Common myeloid progenitor, CD34-positive (primary cell): Measurements from ENCODE around the gene ABLIM1.

Source experiments
- CTCF ChIA-PET: fragments of 350-600 bp; sonication (Branson Sonifier 250); formaldehyde crosslinking; loops from one replicate; lab custom pipeline; 2021; ENCODE audit warnings: antibody characterized with exemption; lab: Charles Lee
- POLR2A ChIA-PET: fragments of 350-600 bp; sonication (Branson Sonifier 250); formaldehyde crosslinking; loops from one replicate; lab custom pipeline; 2021; ENCODE audit warnings: antibody characterized with exemption; lab: Charles Lee
- DNase-seq, 3 donors: peaks; one replicate each; pipeline versions ENCODE4 v3.0.0 to v3.0.0-alpha.2; 2013
- H3K27ac ChIP-seq, 2 experiments: 1 replicate in 1 of 2; 2 replicates in 1 of 2; pipeline ENCODE4 v1.7.0; 2013; ENCODE audit warnings: inconsistent platforms in 2 of 2, low read length in 2 of 2, mild to moderate bottlenecking in 2 of 2, low read depth in 1 of 2, moderate library complexity in 1 of 2; ENCODE audit not compliant: severe bottlenecking in 2 of 2, insufficient read depth in 1 of 2, poor library complexity in 1 of 2
- H3K27me3 ChIP-seq, 5 experiments: replicated peaks in 2 of 5; 1 replicate in 3 of 5; 2 replicates in 2 of 5; pipeline versions ENCODE4 v1.6.1 to v1.7.0; 2013; ENCODE audit warnings: low read length in 4 of 5, mild to moderate bottlenecking in 2 of 5, moderate library complexity in 2 of 5, inconsistent platforms in 1 of 5; ENCODE audit not compliant: insufficient read depth in 5 of 5, control insufficient read depth in 4 of 5
- H3K36me3 ChIP-seq, 4 experiments: 1 replicate in 2 of 4; 2 replicates in 2 of 4; pipeline versions ENCODE4 v1.6.1 to v1.7.0; 2013; ENCODE audit warnings: low read length in 3 of 4, control low read depth in 1 of 4, mild to moderate bottlenecking in 1 of 4; ENCODE audit not compliant: control insufficient read depth in 4 of 4, insufficient read depth in 4 of 4
- H3K4me1 ChIP-seq, 4 experiments: 1 replicate in 3 of 4; 2 replicates in 1 of 4; pipeline versions ENCODE4 v1.6.1 to v1.7.1; 2013; ENCODE audit warnings: low read length in 3 of 4, mild to moderate bottlenecking in 3 of 4, control low read depth in 1 of 4, inconsistent platforms in 1 of 4, moderate library complexity in 1 of 4; ENCODE audit not compliant: control insufficient read depth in 4 of 4, insufficient read depth in 4 of 4; ENCODE audit errors: control extremely low read depth in 1 of 4
- H3K4me3 ChIP-seq, 7 experiments: 1 replicate in 4 of 7; 2 replicates in 3 of 7; pipeline versions ENCODE4 v1.5.1 to v1.7.0; 2013; ENCODE audit warnings: mild to moderate bottlenecking in 7 of 7, low read length in 6 of 7, moderate library complexity in 6 of 7, inconsistent platforms in 2 of 7, low read depth in 2 of 7, control low read depth in 1 of 7; ENCODE audit not compliant: insufficient read depth in 4 of 7, control insufficient read depth in 1 of 7; ENCODE audit errors: extremely low read depth in 1 of 7
- H3K9me3 ChIP-seq, 5 experiments: 1 replicate in 4 of 5; 2 replicates in 1 of 5; pipeline versions ENCODE4 v1.6.1 to v1.7.1; 2013; ENCODE audit warnings: low read length in 4 of 5, mild to moderate bottlenecking in 2 of 5, inconsistent platforms in 1 of 5, low read depth in 1 of 5, moderate library complexity in 1 of 5; ENCODE audit not compliant: control insufficient read depth in 4 of 5, insufficient read depth in 2 of 5; ENCODE audit errors: control extremely low read depth in 1 of 5
- WGBS: methylation state at CpG from one replicate; pipeline ENCODE4 v1.1.5; 2013; ENCODE audit not compliant: insufficient coverage; 5-methylcytosine and 5-hydroxymethylcytosine counted together

Gene ABLIM1

GRCh38 chr10:114624951-114625780, 32.9 kb downstream of the ABLIM1 start:
- no peak for DNase-seq
- CTCF ChIA-PET, result no interaction called here
- Histone ChIP-seq H3K9me3 (peaks cover 0 to 9% (median 4%) of the 10 kb centered on the region in 5 experiments), H3K4me3 (no peak overlapping the region), H3K36me3 (peaks cover 0 to 6% (median 0%) of the 10 kb centered on the region in 4 experiments), H3K27me3 (no peaks in the 10 kb centered on the region), H3K4me1 (no peaks in the 10 kb centered on the region), H3K27ac (no peak overlapping the region)
- 93% methylated on average over 4 of the region's 5 CpGs for WGBS
- POLR2A ChIA-PET, result no interaction called here

GRCh38 chr10:114624422-114624821, 33.7 kb downstream of the ABLIM1 start:
- Histone ChIP-seq H3K36me3 (peaks cover 0 to 6% (median 0%) of the 10 kb centered on the region in 4 experiments), H3K4me1 (no peaks in the 10 kb centered on the region), H3K4me3 (no peak overlapping the region), H3K27ac (no peak overlapping the region), H3K9me3 (peaks cover 0 to 9% (median 4%) of the 10 kb centered on the region in 5 experiments), H3K27me3 (no peaks in the 10 kb centered on the region)
- CTCF ChIA-PET, result no interaction called here
- POLR2A ChIA-PET, result interaction anchor here (0.5 kb wide), 1 partner anchor 164 kb away, joined by 3 read pairs; no protein-coding TSS in a partner anchor
- no peak for DNase-seq
- 100% methylated on average over 1 of the region's 2 CpGs for WGBS

- peaks cover 0 to 7% (median under 1%) of the 10 kb centered on the region in 4 experiments for H3K36me3 ChIP-seq
- H3K4me3 ChIP-seq, result no peak overlapping the region
- no peaks in the 10 kb centered on the region for H3K4me1 ChIP-seq
- WGBS, result 67% methylated on average over 1 of the region's 2 CpGs
- no peak overlapping the region for H3K27ac ChIP-seq
- POLR2A ChIA-PET, result interaction anchor here (0.5 kb wide), 1 partner anchor 164 kb away, joined by 3 read pairs; no protein-coding TSS in a partner anchor
- no peaks in the 10 kb centered on the region for H3K27me3 ChIP-seq
- H3K9me3 ChIP-seq, result peaks cover 0 to 9% (median 4%) of the 10 kb centered on the region in 5 experiments
- DNase-seq, result peak in 1 of 3 donors; percentile 40
- CTCF ChIA-PET, result no interaction called here
These were observed 34.3 kb downstream of the ABLIM1 start for GRCh38 chr10:114623661-114624294.

- Histone ChIP-seq H3K9me3 (peaks cover 0 to 9% (median 4%) of the 10 kb centered on the region in 5 experiments), H3K27me3 (no peaks in the 10 kb centered on the region), H3K4me3 (no peak overlapping the region), H3K27ac (no peak overlapping the region), H3K4me1 (no peaks in the 10 kb centered on the region), H3K36me3 (peaks cover 0 to 10% (median 4%) of the 10 kb centered on the region in 4 experiments)
- ChIA-PET CTCF (no interaction called here), POLR2A (interaction anchor here (0.6 kb wide), 1 partner anchor 216 kb away, joined by 3 read pairs; no protein-coding TSS in a partner anchor)
- DNase-seq, result no peak
- 100% methylated on average over 2 of the region's 2 CpGs for WGBS
These were observed 34.9 kb downstream of the ABLIM1 start for GRCh38 chr10:114623155-114623554.

- Histone ChIP-seq H3K36me3 (peaks cover 0 to 5% (median 4%) of the 10 kb centered on the region in 4 experiments), H3K9me3 (peaks cover 0 to 4% (median 0%) of the 10 kb centered on the region in 5 experiments), H3K27me3 (no peaks in the 10 kb centered on the region), H3K27ac (no peak overlapping the region), H3K4me3 (no peak overlapping the region), H3K4me1 (no peaks in the 10 kb centered on the region)
- no peak for DNase-seq
- ChIA-PET POLR2A (no interaction called here), CTCF (interaction anchor here (1.8 kb wide), 1 partner anchor 66 kb away, joined by 3 read pairs; no protein-coding TSS in a partner anchor)
- 86% methylated on average over 3 of the region's 3 CpGs for WGBS
These were observed 39.4 kb downstream of the ABLIM1 start for GRCh38 chr10:114618722-114619121.

- H3K27ac ChIP-seq, result no peak overlapping the region
- WGBS, result 78% methylated on average over 1 of the region's 4 CpGs
- H3K9me3 ChIP-seq, result no peaks in the 10 kb centered on the region
- DNase-seq, result no peak
- ChIA-PET POLR2A (interaction anchor here (1.1 kb wide), 1 partner anchor 17 kb away, joined by 3 read pairs; no protein-coding TSS in a partner anchor), CTCF (interaction anchor here (0.9 to 2.6 kb wide), 3 partner anchors 11 to 17 kb away, joined by 3 to 7 read pairs (median 3); no protein-coding TSS in a partner anchor)
- H3K4me3 ChIP-seq, result no peak overlapping the region
- H3K27me3 ChIP-seq, result no peaks in the 10 kb centered on the region
- no peaks in the 10 kb centered on the region for H3K4me1 ChIP-seq
- H3K36me3 ChIP-seq, result peaks cover 0 to 5% (median 4%) of the 10 kb centered on the region in 4 experiments
These were observed 41.6 kb downstream of the ABLIM1 start for GRCh38 chr10:114616516-114616915.
